HepG2 (cell line): Measurements from ENCODE around the gene MAJIN. TPM values are rescaled to one million over a fixed set of nuclear protein-coding genes. Genes with fewer than 3 reads are reported as not detected.
A peak's percentile ranks its signal among the peaks of the same experiment; 100 is the strongest.

ENCODE experiments used
- DMTF1 ChIP-seq: sonication (generic); formaldehyde crosslinking; IDR thresholded peaks from 2 replicates; pipeline ENCODE4 v1.4.0; 2020; ENCODE audit warnings: mild to moderate bottlenecking, missing genetic modification reagents
- GABPB1 ChIP-seq: IDR thresholded peaks from 2 replicates; pipeline ENCODE4 v1.6.1; 2016; ENCODE audit warnings: mild to moderate bottlenecking, missing genetic modification reagents, moderate library complexity, missing compliant biosample characterization
- HNF1A ChIP-seq, 2 experiments: sonication (generic) in 1 of 2; formaldehyde crosslinking in 1 of 2; IDR thresholded peaks; 2 replicates each; pipeline versions ENCODE4 v1.4.0 to v1.6.1; 2016 to 2020; ENCODE audit warnings: borderline replicate concordance in 1 of 2, low read depth in 1 of 2, mild to moderate bottlenecking in 1 of 2, missing genetic modification reagents in 1 of 2
- KIAA2018 ChIP-seq: sonication (generic); formaldehyde crosslinking; IDR thresholded peaks from 2 replicates; pipeline ENCODE4 v1.5.0; 2020; ENCODE audit warnings: mild to moderate bottlenecking, missing genetic modification reagents, borderline replicate concordance
- THAP8 ChIP-seq: sonication (generic); formaldehyde crosslinking; IDR thresholded peaks from 2 replicates; pipeline ENCODE4 v1.5.1; 2020; ENCODE audit warnings: missing genetic modification reagents, mild to moderate bottlenecking, borderline replicate concordance
- ZHX1 ChIP-seq: sonication (generic); formaldehyde crosslinking; IDR thresholded peaks from 2 replicates; pipeline ENCODE4 v1.8.1; 2022; ENCODE audit warnings: low read depth, mild to moderate bottlenecking, missing genetic modification reagents
- polyA plus RNA-seq, 8 experiments: library from polyadenylated mRNA; depleted of rRNA in 3 of 8; stranded (reverse) in 7 of 8; unstranded in 1 of 8; fragments of >200 nt; fragmentation: Illumina TruSeq in 4 of 8; extraction: Trizol in 4 of 8; gene quantifications; 2 replicates each; pipeline versions ENCODE4 v1.2.1 to v1.2.3, GENCODE V29; 2011 to 2016; ENCODE audit warnings: low read depth in 4 of 8, missing spikeins in 1 of 8, mixed read lengths in 1 of 8; ENCODE audit not compliant: insufficient read depth in 1 of 8
- total RNA-seq, 5 experiments: library from RNA; depleted of rRNA; stranded (reverse); fragments of >200 nt; fragmentation: Illumina TruSeq; extraction: Trizol; gene quantifications; 2 replicates each; pipeline ENCODE4 v1.2.3, GENCODE V29; 2016; ENCODE audit warnings: low read depth in 1 of 5

Gene MAJIN
- total and polyA plus RNA-seq, 2 of the 13 experiments (the other 11 are each of a cell fraction or from before 2014, with no cell fraction given), result not detected

- TF ChIP-seq KIAA2018 (no peak; the same call in 1 of the 2 replicates), ZHX1 (CRISPR knock-in tag) (no peak), THAP8 (CRISPR knock-in tag) (peak; percentile 84; the same call in 1 of the 2 replicates), DMTF1 (no peak), GABPB1 (peak; percentile 77), HNF1A (IDR thresholded peaks at IDR 0.05; ENCODE audit: low read depth) (peak; percentile 99), HNF1A (CRISPR knock-in tag; IDR thresholded peaks at IDR 0.05; ENCODE audit: borderline replicate concordance) (peak; percentile 100)
Observed at GRCh38 chr11:64893194-64894069, 78.5 kb downstream of the MAJIN start (continued).
